Motor neuron (in vitro differentiated cells): ENCODE measurements around the gene PARD3B. TPM values are rescaled to one million over a fixed set of nuclear protein-coding genes. Genes with fewer than 3 reads are reported as not detected.
A peak's percentile ranks its signal among the peaks of the same experiment; 100 is the strongest.

Experiments
- ATAC-seq, 8 experiments: fragments of 200-7000 bp; cut with Tn5 transposase; replicated peaks in 6 of 8; 2 replicates each; pipeline ENCODE4 v1.8.0; 2021; ENCODE audit warnings: mild to moderate bottlenecking in 8 of 8, moderate library complexity in 8 of 8
- H3K27ac ChIP-seq, 2 donors: fragments of 250-450 bp; sonication (Bioruptor Pico); 2 replicates each; pipeline ENCODE4 v1.9.0; 2021; ENCODE audit warnings: antibody characterized with exemption in 2 of 2, mild to moderate bottlenecking in 2 of 2, moderate library complexity in 1 of 2
- H3K4me1 ChIP-seq, 2 donors: fragments of 250-450 bp; sonication (Bioruptor Pico); replicated peaks in 1 of 2; 2 replicates each; pipeline ENCODE4 v1.6.1; 2021; ENCODE audit warnings: antibody characterized with exemption in 2 of 2, mild to moderate bottlenecking in 2 of 2, moderate library complexity in 1 of 2
- H3K4me3 ChIP-seq, 5 donors: fragments of 250-450 bp; sonication (Bioruptor Pico); 2 replicates each; pipeline ENCODE4 v1.9.0; 2021; ENCODE audit warnings: antibody characterized with exemption in 5 of 5, mild to moderate bottlenecking in 5 of 5, moderate library complexity in 4 of 5
- WGBS, 10 experiments: fragments of 450-650 bp; shearing (Covaris generic); methylation state at CpG; one replicate each; pipeline ENCODE4 v1.0.0; 2022; 5-methylcytosine and 5-hydroxymethylcytosine counted together
- in situ Hi-C, 9 experiments: fragments of 400-800 bp; cut with MboI; loops; one replicate each; pipeline ENCODE4 v1.15.0; 2021; ENCODE audit warnings: low sequenced_read_pairs in 9 of 9, low pct_unique_long_range_greater_than_20kb in 2 of 9; ENCODE audit not compliant: unreplicated experiment in 9 of 9
- total RNA-seq, 8 experiments: library from RNA; unstranded; fragments of 300-600 nt; gene quantifications; 2 replicates each; pipeline versions ENCODE4 v1.2.3 to v1.2.4, GENCODE V29; 2022

Gene PARD3B
- total RNA-seq, 8 experiments from 2014 or later = 3.1 to 24.3 (median 10.4) TPM

GRCh38 chr2:204673877-204674276 is 128.6 kb downstream of the PARD3B start:
- no peak overlapping the region for H3K4me3 ChIP-seq
- peak in 3 of 8 experiments; percentile 33 to 53 (median 36) for ATAC-seq
- no peak overlapping the region for H3K27ac ChIP-seq
- H3K4me1 ChIP-seq = peaks cover 0 to 2% of the 10 kb centered on the region in 2 donors
- WGBS, 10 experiments = 40 to 94% (median 79%) methylated on average over 1 to 3 of the region's 3 CpGs; no CpG with 5 or more reads in 1 of the 10 experiments
- in situ Hi-C loops = no loop called here

DNA sequence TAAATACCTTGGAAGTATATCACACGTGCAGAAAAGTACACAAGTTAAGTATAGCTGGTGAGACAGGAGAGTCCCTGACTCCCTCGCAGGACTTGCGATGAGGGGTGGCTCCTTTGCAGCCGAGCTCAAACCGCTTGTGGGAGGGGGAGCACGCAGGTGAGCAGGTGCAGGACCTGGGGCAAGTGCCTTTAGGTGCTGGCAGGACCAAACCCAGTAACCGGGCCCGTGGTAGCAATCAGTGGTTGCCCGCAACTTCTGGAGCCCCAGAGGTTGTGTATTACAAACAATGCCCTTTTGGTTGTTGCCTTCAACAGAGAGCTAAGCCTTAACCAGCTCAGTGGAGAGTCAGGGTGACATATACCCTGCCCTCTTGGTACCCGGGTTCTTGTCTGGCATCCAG is 132.8 kb downstream of the PARD3B start:
- Histone ChIP-seq H3K4me3 (no peak overlapping the region), H3K27ac (no peak overlapping the region), H3K4me1 (peaks cover 6 to 10% of the 10 kb centered on the region in 2 donors)
- 77 to 100% (median 94%) methylated on average over 1 to 9 of the region's 10 CpGs for WGBS, 10 experiments
- ATAC-seq = no peak
- in situ Hi-C loops = loop anchor here in 4 of 9 experiments (25.0 kb wide), 3 partner anchors 116 to 1009 kb away; partner anchors contain the start of gene NRP2 (in 1 of the 4)

- H3K27ac ChIP-seq = no peak overlapping the region
- ATAC-seq = no peak
- peaks cover 4 to 10% of the 10 kb centered on the region in 2 donors for H3K4me1 ChIP-seq
- H3K4me3 ChIP-seq = no peak overlapping the region
- in situ Hi-C loops = loop anchor here in 4 of 9 experiments (25.0 kb wide), 3 partner anchors 118 to 1007 kb away; partner anchors contain the start of gene NRP2 (in 1 of the 4)
- WGBS, 10 experiments = 54 to 100% (median 92%) methylated on average over 1 to 2 of the region's 2 CpGs; no CpG with 5 or more reads in 1 of the 10 experiments
These were observed 135.3 kb downstream of the PARD3B start for GRCh38 chr2:204680576-204680975.

DNA sequence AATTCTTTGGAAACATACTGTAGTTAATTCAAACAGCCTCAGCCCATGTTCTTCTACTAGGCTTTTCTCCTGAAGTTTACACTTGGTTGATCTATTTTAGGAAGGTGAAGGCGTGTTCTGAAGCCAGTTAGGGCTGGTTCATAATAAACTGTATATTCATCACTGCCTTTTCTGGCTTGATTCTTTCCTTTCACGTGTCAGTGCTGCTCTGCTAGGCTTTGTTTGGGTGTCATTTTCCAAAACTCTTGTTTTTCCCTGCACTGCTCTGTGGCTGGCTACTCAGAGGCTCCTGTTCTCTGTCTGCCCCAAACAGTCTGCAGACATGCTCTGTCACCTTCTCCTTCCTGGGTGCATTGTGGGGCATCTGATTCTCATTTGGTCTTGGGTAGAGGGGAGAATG is 136.1 kb downstream of the PARD3B start:
- Histone ChIP-seq H3K27ac (peak overlapping the region in 1 of 2 donors; percentile 59), H3K4me1 (peaks cover 4 to 10% of the 10 kb centered on the region in 2 donors), H3K4me3 (no peak overlapping the region)
- ATAC-seq = peak; percentile 80 to 99 (median 91)
- in situ Hi-C loops = loop anchor here in 4 of 9 experiments (25.0 kb wide), 3 partner anchors 119 to 1006 kb away; partner anchors contain the start of gene NRP2 (in 1 of the 4)
- WGBS, 10 experiments = 0 to 60% (median 40%) methylated on average over 1 to 2 of the region's 2 CpGs; no CpG with 5 or more reads in 3 of the 10 experiments

DNA sequence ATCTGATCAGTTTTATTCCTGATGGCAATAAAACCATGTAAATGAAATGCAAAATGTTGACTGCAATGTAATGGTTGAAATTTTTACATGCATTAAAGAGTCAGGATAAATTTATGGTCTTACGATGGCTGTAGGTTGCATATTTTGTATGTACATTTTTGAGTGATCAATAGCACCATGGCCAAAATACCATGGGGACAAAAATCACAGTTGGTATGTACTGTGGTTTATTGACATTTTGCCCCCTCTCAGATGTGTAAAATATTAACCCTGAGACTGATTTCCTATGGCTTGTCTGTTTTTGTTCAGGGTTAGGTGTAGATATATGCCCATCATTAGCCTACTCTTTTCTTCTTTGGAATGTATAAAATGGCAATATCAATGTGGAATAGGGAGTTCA is 138.1 kb downstream of the PARD3B start:
- no peak overlapping the region for H3K4me3 ChIP-seq
- in situ Hi-C loops = loop anchor here in 4 of 9 experiments (25.0 kb wide), 3 partner anchors 121 to 1004 kb away; partner anchors contain the start of gene NRP2 (in 1 of the 4)
- H3K27ac ChIP-seq = no peak overlapping the region
- peaks cover 4 to 10% of the 10 kb centered on the region in 2 donors for H3K4me1 ChIP-seq
- peak in 1 of 8 experiments; percentile 57 for ATAC-seq
- whole genome bisulfite sequencing, 10 experiments = 0 to 100% (median 88%) methylated on average over 1 of the region's 1 CpG; no CpG with 5 or more reads in 2 of the 10 experiments

GRCh38 chr2:204686406-204686805 is 141.1 kb downstream of the PARD3B start:
- in situ Hi-C loops = loop anchor here in 4 of 9 experiments (25.0 kb wide), 3 partner anchors 124 to 1001 kb away; partner anchors contain the start of gene NRP2 (in 1 of the 4)
- H3K4me1 ChIP-seq = peaks cover 3 to 6% of the 10 kb centered on the region in 2 donors
- no peak for ATAC-seq
- H3K27ac ChIP-seq = no peak overlapping the region
- WGBS, 10 experiments = 0 to 100% (median 80%) methylated on average over 1 to 3 of the region's 3 CpGs; no CpG with 5 or more reads in 1 of the 10 experiments
- H3K4me3 ChIP-seq = no peak overlapping the region

GRCh38 chr2:204687776-204688175 is 142.5 kb downstream of the PARD3B start:
- in situ Hi-C loops = loop anchor here in 4 of 9 experiments (25.0 kb wide), 3 partner anchors 125 to 1000 kb away; partner anchors contain the start of gene NRP2 (in 1 of the 4)
- WGBS, 10 experiments = 82 to 100% (median 93%) methylated on average over 1 to 2 of the region's 2 CpGs
- Histone ChIP-seq H3K27ac (no peak overlapping the region), H3K4me3 (no peak overlapping the region), H3K4me1 (no peaks in the 10 kb centered on the region)
- no peak for ATAC-seq

GRCh38 chr2:204691911-204692510 is 146.7 kb downstream of the PARD3B start:
- 10 to 88% (median 70%) methylated on average over 1 to 2 of the region's 2 CpGs for WGBS, 10 experiments
- Histone ChIP-seq H3K4me3 (no peak overlapping the region), H3K4me1 (peaks cover 0 to 2% of the 10 kb centered on the region in 2 donors), H3K27ac (no peak overlapping the region)
- peak; percentile 67 to 96 (median 81) for ATAC-seq
- in situ Hi-C loops = loop anchor here in 4 of 9 experiments (25.0 kb wide), 3 partner anchors 130 to 995 kb away; partner anchors contain the start of gene NRP2 (in 1 of the 4)

DNA sequence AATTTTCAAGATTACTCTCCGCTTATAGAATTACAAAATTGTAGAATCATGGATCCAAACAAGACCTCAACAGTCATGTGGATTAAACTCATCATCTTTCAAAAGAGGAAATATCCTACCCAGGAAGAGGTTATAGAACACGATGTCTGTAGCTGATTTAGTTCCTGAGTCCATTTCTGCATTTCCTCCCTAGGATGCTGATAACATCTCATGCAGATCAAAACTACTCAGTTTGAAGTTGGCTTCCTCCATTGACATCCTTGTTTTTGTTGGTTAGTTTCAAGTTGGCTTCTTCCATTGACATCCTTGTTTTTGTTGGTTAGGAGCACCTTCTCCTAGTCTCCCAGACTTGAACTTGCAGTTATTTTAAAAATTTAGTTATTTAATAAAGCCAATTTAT is 147.5 kb downstream of the PARD3B start:
- Histone ChIP-seq H3K4me1 (peaks cover 0 to 2% of the 10 kb centered on the region in 2 donors), H3K4me3 (no peak overlapping the region), H3K27ac (no peak overlapping the region)
- in situ Hi-C loops = loop anchor here in 4 of 9 experiments (25.0 kb wide), 3 partner anchors 130 to 995 kb away; partner anchors contain the start of gene NRP2 (in 1 of the 4)
- 63 to 100% (median 95%) methylated on average over 1 to 2 of the region's 2 CpGs; no CpG with 5 or more reads in 1 of the 10 experiments for WGBS, 10 experiments
- ATAC-seq = no peak

- H3K27ac ChIP-seq = no peak overlapping the region
- 39 to 100% (median 81%) methylated on average over 2 to 3 of the region's 3 CpGs; no CpG with 5 or more reads in 1 of the 10 experiments for WGBS, 10 experiments
- in situ Hi-C loops = loop anchor here in 4 of 9 experiments (25.0 kb wide), 3 partner anchors 131 to 994 kb away; partner anchors contain the start of gene NRP2 (in 1 of the 4)
- H3K4me1 ChIP-seq = peaks cover 0 to 2% of the 10 kb centered on the region in 2 donors
- no peak for ATAC-seq
- no peak overlapping the region for H3K4me3 ChIP-seq
These were observed 148.0 kb downstream of the PARD3B start for GRCh38 chr2:204693262-204693661.

DNA sequence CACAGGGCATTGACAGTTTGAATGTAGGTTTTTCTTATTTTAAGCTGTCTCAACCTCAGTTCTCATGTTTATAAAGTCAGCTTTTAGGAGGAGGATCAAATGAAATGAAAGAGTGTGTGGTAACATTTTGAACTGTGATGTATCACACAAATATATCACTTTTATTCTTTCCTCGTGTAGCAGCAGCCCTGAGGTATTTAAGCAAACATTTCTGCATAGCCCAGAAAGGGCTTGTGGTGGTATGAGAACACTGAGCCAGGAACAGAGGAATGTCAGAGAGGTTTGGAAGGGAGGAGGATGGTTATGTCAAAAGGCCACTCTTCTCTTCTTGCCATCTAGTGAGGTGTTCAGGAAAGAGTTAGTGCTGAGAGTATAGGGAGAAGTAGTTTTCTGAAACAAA is 150.2 kb downstream of the PARD3B start:
- no peak overlapping the region for H3K4me3 ChIP-seq
- peaks cover 0 to 2% of the 10 kb centered on the region in 2 donors for H3K4me1 ChIP-seq
- ATAC-seq = peak in 3 of 8 experiments; percentile 18 to 63 (median 28)
- WGBS, 10 experiments = 0 to 67% (median 30%) methylated on average over 1 of the region's 1 CpG; no CpG with 5 or more reads in 2 of the 10 experiments
- H3K27ac ChIP-seq = no peak overlapping the region
- in situ Hi-C loops = loop anchor here in 4 of 9 experiments (25.0 kb wide), 3 partner anchors 133 to 992 kb away; partner anchors contain the start of gene NRP2 (in 1 of the 4)

- Histone ChIP-seq H3K27ac (no peak overlapping the region), H3K4me3 (no peak overlapping the region), H3K4me1 (peaks cover 0 to 2% of the 10 kb centered on the region in 2 donors)
- 82 to 100% (median 90%) methylated on average over 2 to 5 of the region's 5 CpGs for WGBS, 10 experiments
- in situ Hi-C loops = loop anchor here in 4 of 9 experiments (25.0 kb wide), 3 partner anchors 134 to 991 kb away; partner anchors contain the start of gene NRP2 (in 1 of the 4)
- no peak for ATAC-seq
These were observed 150.8 kb downstream of the PARD3B start for GRCh38 chr2:204696124-204696523.
